Measurements from ENCODE around the gene TMPRSS4. TPM values are rescaled to one million over a fixed set of nuclear protein-coding genes. Genes with fewer than 3 reads are reported as not detected.

Gene TMPRSS4
- total and polyA plus RNA-seq, 2 donors (not counting 1 experiment from before 2014, with no cell fraction given) = not detected

DNA sequence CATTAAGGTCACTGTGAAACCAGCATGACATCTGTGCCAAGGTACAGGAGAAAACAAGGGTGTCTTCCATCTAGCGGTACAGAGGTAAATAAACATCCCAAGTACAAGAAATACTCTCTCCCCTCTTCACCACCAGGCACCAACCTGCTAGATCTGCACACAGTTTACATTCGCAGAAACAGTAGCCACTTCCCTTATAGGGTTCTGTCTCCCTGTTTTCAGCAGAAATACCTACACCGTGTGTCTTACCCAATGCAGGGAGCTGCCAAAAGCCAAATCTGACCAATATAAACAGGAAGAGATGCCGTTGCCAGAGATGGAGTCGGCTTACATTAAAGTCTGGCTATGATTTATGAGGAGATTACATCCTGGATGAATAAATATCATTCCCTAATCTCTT is 74.6 kb downstream of the TMPRSS4 start:
- Histone ChIP-seq H2AFZ (ENCODE audit: insufficient read depth, low read depth, low read length, poor library complexity, severe bottlenecking) (no peak overlapping the region), H3K36me3 (replicated peaks in 1 of 2; ENCODE audit: control extremely low read depth in 1 of 2, control insufficient read depth in 1 of 2, extremely low read depth in 1 of 2, insufficient read depth in 2 of 2, low read length in 1 of 2) (no peaks in the 10 kb centered on the region), H3K4me2 (replicated peaks; ENCODE audit: low read depth, low read length, poor library complexity, severe bottlenecking) (no peak overlapping the region), H3K27me3 (replicated peaks in 1 of 4; ENCODE audit: control extremely low read depth in 1 of 4, control insufficient read depth in 3 of 4, insufficient read depth in 4 of 4, low read length in 3 of 4) (peaks cover 0 to 82% (median 36%) of the 10 kb centered on the region in 4 experiments), H3K9me3 (ENCODE audit: control extremely low read depth in 1 of 3, control insufficient read depth in 2 of 3, insufficient read depth in 1 of 3, low read length in 2 of 3) (peaks cover 0 to 4% (median 0%) of the 10 kb centered on the region in 3 donors), H3K9ac (ENCODE audit: low read length) (no peak overlapping the region), H3K79me2 (ENCODE audit: control insufficient read depth, insufficient read depth, low read length) (no peaks in the 10 kb centered on the region), H3K4me3 (ENCODE audit: control extremely low read depth in 1 of 5, extremely low read depth in 1 of 5, insufficient read depth in 1 of 5, low read depth in 2 of 5, low read length in 4 of 5) (no peak overlapping the region), H3K4me1 (ENCODE audit: control insufficient read depth in 2 of 2, insufficient read depth in 2 of 2, low read length in 2 of 2) (peaks cover 11 to 12% of the 10 kb centered on the region in 2 donors), H4K20me1 (ENCODE audit: control insufficient read depth, insufficient read depth, low read length, poor library complexity, severe bottlenecking) (no peaks in the 10 kb centered on the region), H3K27ac (ENCODE audit: low read length in 2 of 2) (no peak overlapping the region)
- no peak for TF ChIP-seq EZH2 (IDR thresholded peaks at IDR 0.05; ENCODE audit: borderline replicate concordance, insufficient read depth, low read depth, low read length, poor library complexity, severe bottlenecking)
- TF ChIP-seq, protein P1, sequence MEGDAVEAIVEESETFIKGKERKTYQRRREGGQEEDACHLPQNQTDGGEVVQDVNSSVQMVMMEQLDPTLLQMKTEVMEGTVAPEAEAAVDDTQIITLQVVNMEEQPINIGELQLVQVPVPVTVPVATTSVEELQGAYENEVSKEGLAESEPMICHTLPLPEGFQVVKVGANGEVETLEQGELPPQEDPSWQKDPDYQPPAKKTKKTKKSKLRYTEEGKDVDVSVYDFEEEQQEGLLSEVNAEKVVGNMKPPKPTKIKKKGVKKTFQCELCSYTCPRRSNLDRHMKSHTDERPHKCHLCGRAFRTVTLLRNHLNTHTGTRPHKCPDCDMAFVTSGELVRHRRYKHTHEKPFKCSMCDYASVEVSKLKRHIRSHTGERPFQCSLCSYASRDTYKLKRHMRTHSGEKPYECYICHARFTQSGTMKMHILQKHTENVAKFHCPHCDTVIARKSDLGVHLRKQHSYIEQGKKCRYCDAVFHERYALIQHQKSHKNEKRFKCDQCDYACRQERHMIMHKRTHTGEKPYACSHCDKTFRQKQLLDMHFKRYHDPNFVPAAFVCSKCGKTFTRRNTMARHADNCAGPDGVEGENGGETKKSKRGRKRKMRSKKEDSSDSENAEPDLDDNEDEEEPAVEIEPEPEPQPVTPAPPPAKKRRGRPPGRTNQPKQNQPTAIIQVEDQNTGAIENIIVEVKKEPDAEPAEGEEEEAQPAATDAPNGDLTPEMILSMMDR (IDR thresholded peaks at IDR 0.05) = no peak
- ATAC-seq (ENCODE audit: low read depth) = no peak
- Mint-ChIP-seq H3K9me3 (ENCODE audit: insufficient read depth) (no peaks in the 10 kb centered on the region), H3K27ac (no peak overlapping the region), H3K27me3 (peaks cover 64% of the 10 kb centered on the region), H3K4me3 (no peak overlapping the region), H3K4me1 (peaks cover 10% of the 10 kb centered on the region)
- WGBS (ENCODE audit: insufficient coverage) = 71% methylated on average over 3 of the region's 5 CpGs
- intact Hi-C loops (cut with micrococcal nuclease) = no loop called here
- ChIA-PET POLR2A (no interaction called here), CTCF (no interaction called here)
- no peak for DNase-seq

DNA sequence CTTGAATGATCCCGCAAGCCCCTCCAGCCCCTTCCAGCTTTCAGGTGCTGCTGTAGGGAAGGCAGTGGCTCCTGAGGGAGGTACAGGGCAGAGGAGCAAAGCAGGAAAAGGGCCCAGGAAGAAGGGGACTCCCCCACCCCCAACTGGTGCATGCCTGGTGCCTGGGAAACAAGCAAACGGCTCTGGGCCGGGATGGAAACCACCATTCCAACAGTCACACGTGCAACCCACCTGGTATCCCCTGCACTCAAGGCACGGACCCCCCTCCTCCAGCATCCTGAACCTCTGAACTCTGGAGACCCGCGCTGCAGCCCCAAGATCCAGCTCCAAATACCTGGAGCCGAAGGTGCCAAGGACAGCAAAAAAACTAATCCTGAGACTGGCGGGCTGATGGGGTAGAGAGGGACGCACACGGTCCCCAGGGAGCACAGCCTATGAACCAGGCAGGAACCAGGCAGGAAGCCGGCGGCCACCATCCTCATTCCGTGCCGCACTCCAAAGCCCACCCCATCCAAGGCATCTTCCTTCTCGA is 75.2 kb downstream of the TMPRSS4 start:
- no peak overlapping the region for H3K4me3 ChIP-seq (ENCODE audit: control extremely low read depth in 1 of 5, extremely low read depth in 1 of 5, insufficient read depth in 1 of 5, low read depth in 2 of 5, low read length in 4 of 5)
- POLR2A ChIA-PET = no interaction called here

More for the DNA sequence above, 75.2 kb downstream of the TMPRSS4 start:
- ATAC-seq (ENCODE audit: low read depth) (no peak), DNase-seq (no peak)
- H2AFZ ChIP-seq (ENCODE audit: insufficient read depth, low read depth, low read length, poor library complexity, severe bottlenecking) = no peak overlapping the region
- intact Hi-C loops (cut with micrococcal nuclease) = no loop called here
- no peak overlapping the region for H3K9ac ChIP-seq (ENCODE audit: low read length)
- no peaks in the 10 kb centered on the region for H3K36me3 ChIP-seq (replicated peaks in 1 of 2; ENCODE audit: control extremely low read depth in 1 of 2, control insufficient read depth in 1 of 2, extremely low read depth in 1 of 2, insufficient read depth in 2 of 2, low read length in 1 of 2)
- peak overlapping the region; percentile 68 for H3K4me2 ChIP-seq (replicated peaks; ENCODE audit: low read depth, low read length, poor library complexity, severe bottlenecking)
- H3K4me1 ChIP-seq (ENCODE audit: control insufficient read depth in 2 of 2, insufficient read depth in 2 of 2, low read length in 2 of 2) = peaks cover 11 to 12% of the 10 kb centered on the region in 2 donors
- no peaks in the 10 kb centered on the region for H4K20me1 ChIP-seq (ENCODE audit: control insufficient read depth, insufficient read depth, low read length, poor library complexity, severe bottlenecking)
- Mint-ChIP-seq H3K4me3 (no peak overlapping the region), H3K27me3 (peaks cover 67% of the 10 kb centered on the region), H3K27ac (no peak overlapping the region), H3K9me3 (ENCODE audit: insufficient read depth) (no peaks in the 10 kb centered on the region), H3K4me1 (peaks cover 9% of the 10 kb centered on the region)
- TF ChIP-seq, protein P1 (IDR thresholded peaks at IDR 0.05) = no peak
- TF ChIP-seq EZH2 (IDR thresholded peaks at IDR 0.05; ENCODE audit: borderline replicate concordance, insufficient read depth, low read depth, low read length, poor library complexity, severe bottlenecking) = no peak
- CTCF ChIA-PET = no interaction called here
- H3K79me2 ChIP-seq (ENCODE audit: control insufficient read depth, insufficient read depth, low read length) = no peaks in the 10 kb centered on the region
- no peak overlapping the region for H3K27ac ChIP-seq (ENCODE audit: low read length in 2 of 2)
- peaks cover 0 to 6% (median 0%) of the 10 kb centered on the region in 3 donors for H3K9me3 ChIP-seq (ENCODE audit: control extremely low read depth in 1 of 3, control insufficient read depth in 2 of 3, insufficient read depth in 1 of 3, low read length in 2 of 3)
- 52% methylated on average over 9 of the region's 16 CpGs for WGBS (ENCODE audit: insufficient coverage)
- peaks cover 0 to 82% (median 35%) of the 10 kb centered on the region in 4 experiments for H3K27me3 ChIP-seq (replicated peaks in 1 of 4; ENCODE audit: control extremely low read depth in 1 of 4, control insufficient read depth in 3 of 4, insufficient read depth in 4 of 4, low read length in 3 of 4)

All from B cell (primary cell).